MG63 (cell line): ENCODE measurements around the gene BRSK2. TPM values are rescaled to one million over a fixed set of nuclear protein-coding genes. Genes with fewer than 3 reads are reported as not detected.

ENCODE experiments used
- DNase-seq: peaks from one replicate; pipeline ENCODE4 v3.0.0-alpha.2; 2020
- H3K27me3 ChIP-seq: fragments of 250-450 bp; sonication (Bioruptor Pico); 2 replicates; pipeline ENCODE4 v1.5.1; 2020; ENCODE audit warnings: mild to moderate bottlenecking, moderate library complexity
- H3K36me3 ChIP-seq: fragments of 250-450 bp; sonication (Bioruptor Pico); 2 replicates; pipeline ENCODE4 v1.5.1; 2020; ENCODE audit warnings: mild to moderate bottlenecking, moderate library complexity
- H3K4me3 ChIP-seq: fragments of 250-450 bp; sonication (Bioruptor Pico); 2 replicates; pipeline ENCODE4 v1.5.1; 2020; ENCODE audit warnings: mild to moderate bottlenecking, moderate library complexity
- H3K9me3 ChIP-seq: fragments of 250-450 bp; sonication (Bioruptor Pico); 2 replicates; pipeline ENCODE4 v1.5.1; 2020; ENCODE audit warnings: mild to moderate bottlenecking, moderate library complexity
- total RNA-seq: library from RNA; depleted of rRNA; stranded (reverse); fragments of >200 nt; shearing (Covaris generic); gene quantifications from 2 replicates; pipeline ENCODE4 v1.2.3, GENCODE V29; 2014; ENCODE audit warnings: low replicate concordance

BRSK2 gene
- total RNA-seq, 1 experiment from 2014 or later, result 6.9 TPM

DNA sequence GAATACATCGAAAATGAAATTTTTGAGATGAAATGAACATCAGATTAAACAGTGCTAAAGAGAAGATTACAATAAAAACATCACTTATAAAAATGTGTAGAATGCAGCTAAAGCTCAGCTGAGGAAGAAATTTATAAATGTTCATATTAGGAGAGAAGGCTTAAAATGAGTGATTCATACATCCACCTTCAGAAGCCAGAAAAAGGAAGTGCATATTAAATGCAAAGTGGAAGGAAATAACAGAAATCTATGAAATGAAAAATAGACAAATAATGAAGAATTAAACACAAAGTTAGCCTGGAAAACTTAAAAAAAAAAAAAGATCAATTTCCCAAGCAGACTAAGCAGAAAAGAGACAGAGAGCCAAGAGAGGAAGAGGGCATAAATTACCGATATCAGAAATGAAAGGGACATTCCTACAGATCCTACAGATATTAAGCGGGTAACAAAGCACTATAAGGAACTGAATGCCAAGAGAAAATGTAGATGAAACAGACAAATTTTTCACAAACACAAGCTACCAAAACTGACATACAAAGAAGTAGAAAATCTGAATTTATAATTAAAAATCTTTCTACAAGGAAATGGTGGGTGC is 104.0 kb downstream of the BRSK2 start:
- DNase-seq, result no peak
- Histone ChIP-seq H3K9me3 (peaks cover 14% of the 10 kb centered on the region; the same call in 1 of the 2 replicates), H3K36me3 (no peaks in the 10 kb centered on the region), H3K27me3 (no peaks in the 10 kb centered on the region), H3K4me3 (no peak overlapping the region)

DNA sequence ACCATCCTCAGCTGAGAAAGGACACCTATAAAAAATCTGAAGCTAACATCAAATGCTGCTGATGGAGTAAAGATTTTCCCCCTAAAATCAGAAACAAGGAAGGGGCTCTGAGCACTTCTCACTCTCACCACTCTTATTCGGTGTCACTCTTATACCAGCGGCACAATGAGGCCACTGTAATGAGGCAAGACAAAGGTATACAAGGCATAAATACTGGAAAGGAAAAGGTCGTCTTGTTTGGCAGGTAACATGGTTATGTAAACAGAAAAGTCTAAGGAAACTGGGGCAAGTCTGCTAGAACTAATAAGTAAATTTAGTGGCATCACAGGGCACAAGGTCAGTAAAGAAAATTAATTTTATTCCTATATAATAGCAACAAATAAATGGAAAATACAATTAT is 104.9 kb downstream of the BRSK2 start:
- Histone ChIP-seq H3K9me3 (peaks cover 14% of the 10 kb centered on the region; the same call in 1 of the 2 replicates), H3K36me3 (no peaks in the 10 kb centered on the region), H3K4me3 (no peak overlapping the region), H3K27me3 (no peaks in the 10 kb centered on the region)
- DNase-seq, result no peak

GRCh38 chr11:1496091-1496760 is 106.5 kb downstream of the BRSK2 start:
- no peaks in the 10 kb centered on the region for H3K27me3 ChIP-seq
- no peaks in the 10 kb centered on the region for H3K36me3 ChIP-seq
- no peak for DNase-seq
- peaks cover 14% of the 10 kb centered on the region; the same call in 1 of the 2 replicates for H3K9me3 ChIP-seq
- H3K4me3 ChIP-seq, result no peak overlapping the region

GRCh38 chr11:1496761-1497095 is 107.0 kb downstream of the BRSK2 start:
- Histone ChIP-seq H3K9me3 (peaks cover 14% of the 10 kb centered on the region; the same call in 1 of the 2 replicates), H3K36me3 (no peaks in the 10 kb centered on the region), H3K27me3 (no peaks in the 10 kb centered on the region), H3K4me3 (no peak overlapping the region)
- DNase-seq, result no peak

DNA sequence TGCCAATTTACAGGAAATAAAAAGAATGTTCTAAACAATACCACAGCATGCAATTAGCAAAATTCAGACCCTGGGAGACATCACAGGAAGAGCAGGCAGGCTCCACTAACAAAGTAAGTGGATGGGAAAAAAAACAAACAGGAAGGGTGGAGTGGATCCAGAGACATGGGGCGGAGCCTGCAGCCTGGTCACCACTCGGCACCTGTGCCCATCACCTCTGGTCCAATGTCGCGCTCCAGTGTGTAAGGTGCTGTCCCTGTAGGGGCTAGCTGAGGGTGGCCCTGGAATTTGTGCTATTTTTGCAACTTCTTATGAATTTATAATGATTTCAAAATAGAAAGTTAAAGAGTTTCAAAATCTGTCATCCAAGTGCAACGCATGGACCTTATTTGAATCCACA is 107.9 kb downstream of the BRSK2 start:
- no peak for DNase-seq
- Histone ChIP-seq H3K4me3 (no peak overlapping the region), H3K9me3 (peaks cover 14% of the 10 kb centered on the region; the same call in 1 of the 2 replicates), H3K27me3 (no peaks in the 10 kb centered on the region), H3K36me3 (no peaks in the 10 kb centered on the region)

- H3K4me3 ChIP-seq, result no peak overlapping the region
- no peak for DNase-seq
- no peaks in the 10 kb centered on the region for H3K36me3 ChIP-seq
- no peaks in the 10 kb centered on the region for H3K27me3 ChIP-seq
- peaks cover 14% of the 10 kb centered on the region; the same call in 1 of the 2 replicates for H3K9me3 ChIP-seq
Observed at GRCh38 chr11:1498262-1498661, 108.5 kb downstream of the BRSK2 start.

GRCh38 chr11:1499261-1499890 is 109.6 kb downstream of the BRSK2 start:
- Histone ChIP-seq H3K27me3 (no peaks in the 10 kb centered on the region), H3K4me3 (no peak overlapping the region), H3K9me3 (0 out of 2 replicates have a peak, but pooled peaks cover 6% of the 10 kb centered on the region), H3K36me3 (no peaks in the 10 kb centered on the region)
- DNase-seq, result no peak

GRCh38 chr11:1499899-1500298 is 110.2 kb downstream of the BRSK2 start:
- Histone ChIP-seq H3K36me3 (no peaks in the 10 kb centered on the region), H3K9me3 (0 out of 2 replicates have a peak, but pooled peaks cover 2% of the 10 kb centered on the region), H3K4me3 (no peak overlapping the region), H3K27me3 (no peaks in the 10 kb centered on the region)
- no peak for DNase-seq

DNA sequence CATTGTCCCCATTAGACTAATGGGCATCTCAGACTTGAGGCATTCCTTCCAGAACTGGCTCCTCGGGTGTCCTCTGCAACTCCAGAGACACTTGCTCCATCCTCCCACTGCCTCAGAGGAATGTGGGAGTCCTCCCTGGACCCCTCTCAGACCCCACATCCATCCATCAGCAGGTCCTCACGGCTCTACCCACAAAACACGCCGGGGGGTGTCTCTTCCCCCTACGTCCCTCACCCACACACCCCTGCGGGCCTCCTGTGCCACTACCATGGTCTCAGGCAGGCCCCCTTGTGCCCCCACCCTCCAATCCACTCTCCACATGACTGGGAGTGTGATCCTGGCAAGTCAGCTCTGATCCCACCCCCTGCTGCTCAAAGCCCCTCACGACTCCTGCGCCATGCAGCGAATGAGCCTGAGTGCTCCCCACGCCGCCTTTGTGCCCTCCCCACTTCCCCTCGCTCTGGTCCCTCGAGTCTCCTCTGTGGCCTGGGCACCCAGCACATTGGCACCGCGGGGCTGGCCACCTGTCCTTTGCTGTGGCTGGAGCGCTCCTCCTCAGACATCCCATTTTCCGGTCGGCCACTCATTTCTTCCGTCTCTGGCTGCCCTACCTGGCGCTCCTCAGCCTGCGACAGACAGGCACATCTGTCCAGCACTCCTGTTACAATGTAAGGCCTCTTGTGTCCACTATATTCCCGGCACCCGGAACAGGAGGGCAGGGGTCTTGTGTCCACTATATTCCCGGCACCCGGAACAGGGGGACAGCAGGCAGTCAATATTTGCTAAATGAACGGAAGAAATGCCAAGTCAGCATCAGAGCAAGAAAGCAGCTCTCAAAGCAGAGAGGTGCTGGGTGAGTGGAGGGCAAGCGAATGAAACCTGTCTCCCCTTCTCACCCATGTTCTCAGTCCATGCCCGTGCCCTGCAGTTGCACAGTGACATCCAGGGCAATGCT is 111.0 kb downstream of the BRSK2 start:
- Histone ChIP-seq H3K27me3 (no peaks in the 10 kb centered on the region), H3K4me3 (no peak overlapping the region), H3K36me3 (no peaks in the 10 kb centered on the region), H3K9me3 (no peaks in the 10 kb centered on the region)
- DNase-seq, result no peak

DNA sequence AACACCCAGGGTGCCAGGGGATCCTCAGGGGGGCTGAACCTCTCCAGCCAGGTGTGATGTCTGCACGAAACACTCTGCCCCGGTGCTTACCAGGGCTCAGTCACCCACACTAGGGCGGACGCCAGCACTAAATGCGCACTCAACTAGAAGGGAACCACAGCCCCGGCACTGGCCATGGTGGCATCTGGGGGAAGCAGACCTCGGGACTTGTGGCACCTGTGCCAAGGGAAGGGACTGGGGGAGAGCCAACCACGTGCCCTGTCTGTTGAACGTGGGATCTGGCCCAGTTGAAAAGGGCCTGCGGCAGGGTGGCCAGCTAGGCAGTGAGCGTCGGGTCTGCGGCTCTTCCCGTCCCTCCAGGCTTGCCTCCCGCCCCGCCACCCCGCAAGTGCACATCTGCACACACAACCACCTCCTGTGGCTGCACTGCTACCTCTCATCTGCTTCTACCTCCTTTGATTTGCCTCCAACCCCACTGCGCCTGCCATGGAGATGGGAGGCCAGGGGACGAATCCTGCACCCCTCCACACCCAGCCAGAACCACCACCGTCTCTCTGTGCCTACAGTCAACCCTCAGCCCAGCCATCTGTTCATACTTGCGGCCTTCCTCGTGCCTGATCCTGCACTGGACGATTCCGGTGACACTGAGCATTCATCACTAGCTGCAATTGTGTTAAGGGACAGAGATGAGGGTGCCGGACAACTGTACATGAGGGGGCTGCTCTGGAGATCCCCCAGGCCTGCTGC is 111.9 kb downstream of the BRSK2 start:
- H3K27me3 ChIP-seq, result no peaks in the 10 kb centered on the region
- H3K36me3 ChIP-seq, result no peaks in the 10 kb centered on the region
- DNase-seq, result no peak
- H3K9me3 ChIP-seq, result no peaks in the 10 kb centered on the region
- H3K4me3 ChIP-seq, result no peak overlapping the region

DNA sequence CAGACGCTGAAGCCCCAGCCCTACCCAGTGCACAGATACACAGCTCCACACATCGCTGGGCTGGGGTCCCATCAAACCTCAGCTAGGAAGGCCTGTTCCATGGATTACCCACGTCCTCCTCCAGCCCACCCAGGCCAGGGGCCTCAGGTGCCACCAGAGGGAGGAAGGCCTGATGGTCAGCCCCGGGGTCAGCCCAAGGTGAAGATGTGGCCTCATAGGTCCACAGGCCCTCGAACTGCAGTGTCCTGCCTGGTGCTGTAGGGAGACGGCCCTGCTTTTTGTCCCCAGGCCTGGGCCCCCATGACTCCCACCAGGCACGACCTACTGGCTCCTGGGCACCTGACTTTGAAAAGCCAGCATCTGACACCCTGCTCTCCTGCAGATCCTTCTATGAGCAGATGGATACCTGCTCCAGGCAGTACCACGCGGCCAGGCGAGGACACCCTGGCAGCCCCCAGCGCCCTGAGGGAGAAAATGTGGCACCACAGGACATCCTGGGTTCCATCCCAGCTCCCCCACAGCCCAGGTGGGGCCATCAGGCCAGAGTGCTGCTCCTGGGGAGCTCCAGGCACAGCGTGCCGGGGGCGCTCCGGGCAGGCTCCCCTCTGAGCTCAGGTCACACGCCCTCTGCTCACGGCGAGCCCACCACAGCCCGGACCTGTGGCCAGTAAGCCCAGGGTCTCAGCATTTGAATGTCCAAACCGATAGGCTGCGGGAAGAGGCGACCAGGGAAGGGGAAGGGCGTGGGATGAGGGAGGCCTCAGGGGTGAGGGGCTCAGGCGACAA is 112.6 kb downstream of the BRSK2 start:
- DNase-seq, result no peak
- Histone ChIP-seq H3K9me3 (no peaks in the 10 kb centered on the region), H3K36me3 (no peaks in the 10 kb centered on the region), H3K27me3 (no peaks in the 10 kb centered on the region), H3K4me3 (no peak overlapping the region)

DNA sequence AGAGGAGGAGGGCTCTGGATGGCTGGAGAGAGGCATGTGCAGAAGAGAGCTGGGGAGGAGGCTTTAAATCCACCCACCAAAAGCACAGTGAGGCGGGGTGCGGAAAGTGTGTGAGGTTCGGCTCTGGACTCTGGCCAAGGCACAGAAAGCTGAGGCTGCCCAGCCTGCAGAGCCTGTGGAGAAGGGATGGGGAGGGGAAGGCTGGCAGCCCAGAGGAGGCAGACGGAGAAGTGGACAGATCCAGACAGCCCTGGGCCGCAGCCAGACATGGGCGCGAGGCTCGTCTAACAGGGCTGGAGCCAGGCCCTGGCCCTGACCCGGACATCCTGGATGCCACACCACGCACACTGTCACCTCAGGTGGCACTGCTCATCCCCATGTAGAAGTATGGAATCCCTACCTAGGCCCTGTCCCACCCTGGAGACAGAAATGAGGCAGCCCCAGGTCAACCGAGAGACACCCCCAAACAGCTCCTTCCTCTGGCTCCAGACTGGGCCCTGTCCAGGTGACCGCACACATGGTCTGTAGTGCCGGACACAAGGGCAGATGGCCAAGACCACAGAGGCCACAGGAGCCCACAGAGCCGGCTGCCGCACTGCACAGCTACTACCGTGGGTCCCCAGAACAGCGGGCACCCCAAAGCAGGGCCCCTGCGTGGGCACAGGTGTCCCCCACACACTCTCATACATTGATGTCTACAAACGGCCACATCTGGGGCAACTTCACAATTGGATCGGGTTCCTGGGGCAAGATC is 113.4 kb downstream of the BRSK2 start:
- no peaks in the 10 kb centered on the region for H3K9me3 ChIP-seq
- DNase-seq, result no peak
- H3K4me3 ChIP-seq, result no peak overlapping the region
- no peaks in the 10 kb centered on the region for H3K27me3 ChIP-seq
- H3K36me3 ChIP-seq, result no peaks in the 10 kb centered on the region

GRCh38 chr11:1503708-1504104 is 114.0 kb downstream of the BRSK2 start:
- H3K27me3 ChIP-seq, result no peaks in the 10 kb centered on the region
- H3K4me3 ChIP-seq, result no peak overlapping the region
- DNase-seq, result no peak
- no peaks in the 10 kb centered on the region for H3K9me3 ChIP-seq
- no peaks in the 10 kb centered on the region for H3K36me3 ChIP-seq

- Histone ChIP-seq H3K27me3 (no peaks in the 10 kb centered on the region), H3K9me3 (no peaks in the 10 kb centered on the region), H3K4me3 (no peak overlapping the region), H3K36me3 (no peaks in the 10 kb centered on the region)
- no peak for DNase-seq
Observed at GRCh38 chr11:1504138-1504537, 114.4 kb downstream of the BRSK2 start.
